GM23338 (cell line): ENCODE data around the gene CPXM2. TPM values are rescaled to one million over a fixed set of nuclear protein-coding genes. Genes with fewer than 3 reads are reported as not detected.

Experiments
- ATAC-seq: fragments of 200-7000 bp; cut with Tn5 transposase; 3 replicates; pipeline ENCODE4 v1.9.1; 2020
- DNase-seq: peaks from one replicate; pipeline ENCODE4 v3.0.0-alpha.2; 2015; ENCODE audit warnings: low spot score
- H2AFZ ChIP-seq: fragments of 200-600 bp; sonication (generic); 2 replicates; pipeline ENCODE4 v1.8.0; 2016; ENCODE audit warnings: antibody characterized with exemption, mild to moderate bottlenecking, moderate library complexity
- H3F3A ChIP-seq: fragments of 200-600 bp; sonication (generic); replicated peaks from 2 replicates; pipeline ENCODE4 v1.8.0; 2017; ENCODE audit warnings: antibody characterized with exemption, mixed run types, low read depth
- H3K27ac ChIP-seq: fragments of 200-600 bp; sonication (generic); 2 replicates; pipeline ENCODE4 v1.6.1; 2016; ENCODE audit warnings: low read depth
- H3K27me3 ChIP-seq: fragments of 200-600 bp; sonication (generic); 2 replicates; pipeline ENCODE4 v1.8.0; 2016; ENCODE audit warnings: mild to moderate bottlenecking, mixed run types, moderate library complexity; ENCODE audit not compliant: insufficient read depth
- H3K36me3 ChIP-seq: fragments of 200-600 bp; sonication (generic); 2 replicates; pipeline ENCODE4 v1.8.0; 2016; ENCODE audit warnings: mild to moderate bottlenecking; ENCODE audit not compliant: insufficient read depth
- H3K4me1 ChIP-seq: fragments of 200-600 bp; sonication (generic); 2 replicates; pipeline ENCODE4 v1.8.0; 2016; ENCODE audit warnings: mild to moderate bottlenecking, moderate library complexity; ENCODE audit not compliant: insufficient read depth
- H3K4me2 ChIP-seq: fragments of 200-600 bp; sonication (generic); 2 replicates; pipeline ENCODE4 v1.7.1; 2017; ENCODE audit warnings: mixed run types
- H3K4me3 ChIP-seq: fragments of 200-600 bp; sonication (generic); 2 replicates; pipeline ENCODE4 v1.6.1; 2016; ENCODE audit warnings: mixed run types
- H3K79me2 ChIP-seq: fragments of 200-600 bp; sonication (generic); replicated peaks from 2 replicates; pipeline ENCODE4 v1.8.0; 2017; ENCODE audit warnings: mild to moderate bottlenecking; ENCODE audit not compliant: insufficient read depth
- H3K9me2 ChIP-seq: fragments of 200-600 bp; sonication (generic); 2 replicates; pipeline ENCODE4 v1.8.0; 2017; ENCODE audit not compliant: insufficient read depth
- H4K20me1 ChIP-seq: fragments of 200-600 bp; sonication (generic); replicated peaks from 2 replicates; pipeline ENCODE4 v1.8.0; 2017; ENCODE audit warnings: mild to moderate bottlenecking; ENCODE audit not compliant: insufficient read depth
- H3K27ac Mint-ChIP-seq: 2 replicates; pipeline ENCODE4 v1.8.0; 2020; ENCODE audit warnings: inconsistent platforms, mild to moderate bottlenecking, moderate library complexity, mixed read lengths
- H3K27me3 Mint-ChIP-seq: 3 replicates; pipeline ENCODE4 v1.8.0; 2022; ENCODE audit warnings: low read depth, mild to moderate bottlenecking, moderate library complexity, mixed read lengths, inconsistent platforms; ENCODE audit not compliant: insufficient read depth, poor library complexity
- H3K36me3 Mint-ChIP-seq: 3 replicates; pipeline ENCODE4 v1.8.0; 2021; ENCODE audit warnings: low read depth, mild to moderate bottlenecking, inconsistent platforms, moderate library complexity, mixed read lengths
- H3K4me1 Mint-ChIP-seq: 3 replicates; pipeline ENCODE4 v1.8.0; 2020; ENCODE audit warnings: mild to moderate bottlenecking, inconsistent platforms, mixed read lengths
- H3K4me3 Mint-ChIP-seq: 3 replicates; pipeline ENCODE4 v1.8.0; 2021; ENCODE audit warnings: moderate library complexity, mild to moderate bottlenecking, inconsistent platforms, mixed read lengths
- H3K9me3 Mint-ChIP-seq: 3 replicates; pipeline ENCODE4 v1.8.0; 2020; ENCODE audit warnings: moderate library complexity, mild to moderate bottlenecking, inconsistent platforms, mixed read lengths
- CREB1 ChIP-seq: fragments of 250-450 bp; sonication (Bioruptor Pico); IDR thresholded peaks from 2 replicates; pipeline ENCODE4 v1.5.0; 2020; ENCODE audit warnings: low read depth, mild to moderate bottlenecking, moderate library complexity
- ETS1 ChIP-seq: IDR thresholded peaks from 2 replicates; pipeline ENCODE4 v1.6.1; 2016; ENCODE audit warnings: antibody characterized with exemption
- EZH2 ChIP-seq: fragments of 200-600 bp; sonication (generic); IDR thresholded peaks from one replicate; pipeline ENCODE4 v1.8.0; 2017; ENCODE audit warnings: antibody characterized with exemption, mild to moderate bottlenecking, low read depth; ENCODE audit not compliant: unreplicated experiment
- EZH2phosphoT487 ChIP-seq: fragments of 200-600 bp; sonication (generic); IDR thresholded peaks from one replicate; pipeline ENCODE4 v1.8.1; 2018; ENCODE audit warnings: antibody characterized with exemption; ENCODE audit not compliant: unreplicated experiment
- JUNB ChIP-seq: IDR thresholded peaks from one replicate; pipeline ENCODE4 v1.6.1; 2016; ENCODE audit warnings: antibody characterized with exemption; ENCODE audit not compliant: unreplicated experiment
- NANOG ChIP-seq: IDR thresholded peaks from 2 replicates; pipeline ENCODE4 v1.6.1; 2016; ENCODE audit warnings: antibody characterized with exemption, borderline replicate concordance
- POLR2AphosphoS5 ChIP-seq: IDR thresholded peaks from 2 replicates; pipeline ENCODE4 v1.6.1; 2016; ENCODE audit warnings: antibody characterized with exemption, low read depth
- STAT1 ChIP-seq: IDR thresholded peaks from one replicate; pipeline ENCODE4 v1.6.1; 2016; ENCODE audit warnings: antibody characterized with exemption; ENCODE audit not compliant: unreplicated experiment
- ZNF114 ChIP-seq: fragments of 250-450 bp; sonication (Bioruptor Pico); IDR thresholded peaks from 2 replicates; pipeline ENCODE4 v1.5.0; 2020; ENCODE audit warnings: mild to moderate bottlenecking, moderate library complexity
- ZNF331 ChIP-seq: fragments of 250-450 bp; sonication (Bioruptor Pico); IDR thresholded peaks from 2 replicates; pipeline ENCODE4 v1.5.0; 2020; ENCODE audit warnings: low read depth, mild to moderate bottlenecking, moderate library complexity
- polyA plus RNA-seq: library from polyadenylated mRNA; unstranded; fragments of >200 nt; fragmentation: Nextera tagmentation; extraction: Ambion mirVana; gene quantifications from 2 replicates; pipeline ENCODE4 v1.2.1, GENCODE V29; 2016
- total RNA-seq: library from RNA; depleted of rRNA; stranded (reverse); fragments of >200 nt; shearing (Covaris generic); gene quantifications from 2 replicates; pipeline ENCODE4 v1.2.3, GENCODE V29; 2014
- TF ChIP-seq, protein P1 (sequence below): fragments of 250-450 bp; sonication (Bioruptor Pico); IDR thresholded peaks from 2 replicates; pipeline ENCODE4 v1.5.0; 2020; ENCODE audit warnings: mild to moderate bottlenecking, moderate library complexity
- TF ChIP-seq, protein P2 (sequence below), 2 experiments: fragments of 200-600 bp in 1 of 2; sonication (generic) in 1 of 2; conservative IDR thresholded peaks; 2 replicates each; pipeline versions ENCODE4 v1.5.1 to v1.6.1; 2016 to 2017; ENCODE audit warnings: antibody characterized with exemption in 2 of 2, low read depth in 2 of 2, mild to moderate bottlenecking in 2 of 2, moderate library complexity in 1 of 2
- TF ChIP-seq, protein P3 (sequence below): IDR thresholded peaks from one replicate; pipeline ENCODE4 v1.6.1; 2018; ENCODE audit warnings: antibody characterized with exemption; ENCODE audit not compliant: unreplicated experiment

Gene CPXM2
- total and polyA plus RNA-seq, 2 experiments from 2014 or later: 1.6 to 8.1 TPM

DNA sequence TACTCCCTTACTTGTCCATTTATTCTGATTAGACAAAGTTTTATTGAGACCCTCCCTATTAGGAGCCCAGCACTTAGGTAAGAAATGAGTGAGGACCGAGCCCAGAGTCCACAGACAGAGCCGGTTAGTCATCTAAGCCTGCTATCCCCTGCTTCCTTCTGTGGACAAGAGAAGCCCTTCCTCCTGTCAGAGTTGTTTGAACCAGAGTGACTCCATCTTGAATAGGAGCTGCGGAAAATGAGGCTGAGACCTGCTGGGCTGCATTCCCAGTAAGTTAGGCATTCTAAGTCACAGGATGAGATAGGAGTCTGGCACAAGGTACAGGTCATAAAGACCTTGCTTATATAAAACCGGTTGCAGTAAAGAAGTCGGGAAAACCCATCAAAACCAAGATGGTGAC lies 109.1 kb downstream of the CPXM2 start:
- Histone ChIP-seq H3K27me3 (peaks cover 28% of the 10 kb centered on the region), H3K36me3 (no peaks in the 10 kb centered on the region), H3K4me3 (no peak overlapping the region), H3K4me1 (peaks cover 30% of the 10 kb centered on the region), H4K20me1 (no peaks in the 10 kb centered on the region; the same call in 1 of the 2 replicates), H3F3A (no peaks in the 10 kb centered on the region), H3K27ac (no peak overlapping the region), H3K79me2 (no peaks in the 10 kb centered on the region), H3K9me2 (no peaks in the 10 kb centered on the region), H2AFZ (no peak overlapping the region), H3K4me2 (peak overlapping the region; percentile 16; the same call in 1 of the 2 replicates)
- no peak for TF ChIP-seq STAT1
- TF ChIP-seq CREB1 (CRISPR knock-in tag): no peak
- no peak for TF ChIP-seq JUNB
- TF ChIP-seq EZH2phosphoT487: no peak
- TF ChIP-seq, protein P1, sequence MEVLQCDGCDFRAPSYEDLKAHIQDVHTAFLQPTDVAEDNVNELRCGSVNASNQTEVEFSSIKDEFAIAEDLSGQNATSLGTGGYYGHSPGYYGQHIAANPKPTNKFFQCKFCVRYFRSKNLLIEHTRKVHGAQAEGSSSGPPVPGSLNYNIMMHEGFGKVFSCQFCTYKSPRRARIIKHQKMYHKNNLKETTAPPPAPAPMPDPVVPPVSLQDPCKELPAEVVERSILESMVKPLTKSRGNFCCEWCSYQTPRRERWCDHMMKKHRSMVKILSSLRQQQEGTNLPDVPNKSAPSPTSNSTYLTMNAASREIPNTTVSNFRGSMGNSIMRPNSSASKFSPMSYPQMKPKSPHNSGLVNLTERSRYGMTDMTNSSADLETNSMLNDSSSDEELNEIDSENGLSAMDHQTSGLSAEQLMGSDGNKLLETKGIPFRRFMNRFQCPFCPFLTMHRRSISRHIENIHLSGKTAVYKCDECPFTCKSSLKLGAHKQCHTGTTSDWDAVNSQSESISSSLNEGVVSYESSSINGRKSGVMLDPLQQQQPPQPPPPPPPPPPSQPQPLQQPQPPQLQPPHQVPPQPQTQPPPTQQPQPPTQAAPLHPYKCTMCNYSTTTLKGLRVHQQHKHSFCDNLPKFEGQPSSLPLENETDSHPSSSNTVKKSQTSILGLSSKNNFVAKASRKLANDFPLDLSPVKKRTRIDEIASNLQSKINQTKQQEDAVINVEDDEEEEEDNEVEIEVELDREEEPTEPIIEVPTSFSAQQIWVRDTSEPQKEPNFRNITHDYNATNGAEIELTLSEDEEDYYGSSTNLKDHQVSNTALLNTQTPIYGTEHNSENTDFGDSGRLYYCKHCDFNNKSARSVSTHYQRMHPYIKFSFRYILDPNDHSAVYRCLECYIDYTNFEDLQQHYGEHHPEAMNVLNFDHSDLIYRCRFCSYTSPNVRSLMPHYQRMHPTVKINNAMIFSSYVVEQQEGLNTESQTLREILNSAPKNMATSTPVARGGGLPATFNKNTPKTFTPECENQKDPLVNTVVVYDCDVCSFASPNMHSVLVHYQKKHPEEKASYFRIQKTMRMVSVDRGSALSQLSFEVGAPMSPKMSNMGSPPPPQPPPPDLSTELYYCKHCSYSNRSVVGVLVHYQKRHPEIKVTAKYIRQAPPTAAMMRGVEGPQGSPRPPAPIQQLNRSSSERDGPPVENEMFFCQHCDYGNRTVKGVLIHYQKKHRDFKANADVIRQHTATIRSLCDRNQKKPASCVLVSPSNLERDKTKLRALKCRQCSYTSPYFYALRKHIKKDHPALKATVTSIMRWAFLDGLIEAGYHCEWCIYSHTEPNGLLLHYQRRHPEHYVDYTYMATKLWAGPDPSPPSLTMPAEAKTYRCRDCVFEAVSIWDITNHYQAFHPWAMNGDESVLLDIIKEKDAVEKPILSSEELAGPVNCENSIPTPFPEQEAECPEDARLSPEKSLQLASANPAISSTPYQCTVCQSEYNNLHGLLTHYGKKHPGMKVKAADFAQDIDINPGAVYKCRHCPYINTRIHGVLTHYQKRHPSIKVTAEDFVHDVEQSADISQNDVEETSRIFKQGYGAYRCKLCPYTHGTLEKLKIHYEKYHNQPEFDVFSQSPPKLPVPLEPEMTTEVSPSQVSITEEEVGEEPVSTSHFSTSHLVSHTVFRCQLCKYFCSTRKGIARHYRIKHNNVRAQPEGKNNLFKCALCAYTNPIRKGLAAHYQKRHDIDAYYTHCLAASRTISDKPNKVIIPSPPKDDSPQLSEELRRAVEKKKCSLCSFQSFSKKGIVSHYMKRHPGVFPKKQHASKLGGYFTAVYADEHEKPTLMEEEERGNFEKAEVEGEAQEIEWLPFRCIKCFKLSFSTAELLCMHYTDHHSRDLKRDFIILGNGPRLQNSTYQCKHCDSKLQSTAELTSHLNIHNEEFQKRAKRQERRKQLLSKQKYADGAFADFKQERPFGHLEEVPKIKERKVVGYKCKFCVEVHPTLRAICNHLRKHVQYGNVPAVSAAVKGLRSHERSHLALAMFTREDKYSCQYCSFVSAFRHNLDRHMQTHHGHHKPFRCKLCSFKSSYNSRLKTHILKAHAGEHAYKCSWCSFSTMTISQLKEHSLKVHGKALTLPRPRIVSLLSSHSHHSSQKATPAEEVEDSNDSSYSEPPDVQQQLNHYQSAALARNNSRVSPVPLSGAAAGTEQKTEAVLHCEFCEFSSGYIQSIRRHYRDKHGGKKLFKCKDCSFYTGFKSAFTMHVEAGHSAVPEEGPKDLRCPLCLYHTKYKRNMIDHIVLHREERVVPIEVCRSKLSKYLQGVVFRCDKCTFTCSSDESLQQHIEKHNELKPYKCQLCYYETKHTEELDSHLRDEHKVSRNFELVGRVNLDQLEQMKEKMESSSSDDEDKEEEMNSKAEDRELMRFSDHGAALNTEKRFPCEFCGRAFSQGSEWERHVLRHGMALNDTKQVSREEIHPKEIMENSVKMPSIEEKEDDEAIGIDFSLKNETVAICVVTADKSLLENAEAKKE: no peak
- TF ChIP-seq POLR2AphosphoS5: no peak
- TF ChIP-seq, protein P2, sequence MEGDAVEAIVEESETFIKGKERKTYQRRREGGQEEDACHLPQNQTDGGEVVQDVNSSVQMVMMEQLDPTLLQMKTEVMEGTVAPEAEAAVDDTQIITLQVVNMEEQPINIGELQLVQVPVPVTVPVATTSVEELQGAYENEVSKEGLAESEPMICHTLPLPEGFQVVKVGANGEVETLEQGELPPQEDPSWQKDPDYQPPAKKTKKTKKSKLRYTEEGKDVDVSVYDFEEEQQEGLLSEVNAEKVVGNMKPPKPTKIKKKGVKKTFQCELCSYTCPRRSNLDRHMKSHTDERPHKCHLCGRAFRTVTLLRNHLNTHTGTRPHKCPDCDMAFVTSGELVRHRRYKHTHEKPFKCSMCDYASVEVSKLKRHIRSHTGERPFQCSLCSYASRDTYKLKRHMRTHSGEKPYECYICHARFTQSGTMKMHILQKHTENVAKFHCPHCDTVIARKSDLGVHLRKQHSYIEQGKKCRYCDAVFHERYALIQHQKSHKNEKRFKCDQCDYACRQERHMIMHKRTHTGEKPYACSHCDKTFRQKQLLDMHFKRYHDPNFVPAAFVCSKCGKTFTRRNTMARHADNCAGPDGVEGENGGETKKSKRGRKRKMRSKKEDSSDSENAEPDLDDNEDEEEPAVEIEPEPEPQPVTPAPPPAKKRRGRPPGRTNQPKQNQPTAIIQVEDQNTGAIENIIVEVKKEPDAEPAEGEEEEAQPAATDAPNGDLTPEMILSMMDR (conservative IDR thresholded peaks at IDR 0.05; ENCODE audit: low read depth in 2 of 2): no peak
- no peak for TF ChIP-seq ZNF114 (CRISPR knock-in tag)
- TF ChIP-seq NANOG: no peak
- no peak for TF ChIP-seq ZNF331 (CRISPR knock-in tag)
- TF ChIP-seq ETS1: no peak
- TF ChIP-seq, protein P3, sequence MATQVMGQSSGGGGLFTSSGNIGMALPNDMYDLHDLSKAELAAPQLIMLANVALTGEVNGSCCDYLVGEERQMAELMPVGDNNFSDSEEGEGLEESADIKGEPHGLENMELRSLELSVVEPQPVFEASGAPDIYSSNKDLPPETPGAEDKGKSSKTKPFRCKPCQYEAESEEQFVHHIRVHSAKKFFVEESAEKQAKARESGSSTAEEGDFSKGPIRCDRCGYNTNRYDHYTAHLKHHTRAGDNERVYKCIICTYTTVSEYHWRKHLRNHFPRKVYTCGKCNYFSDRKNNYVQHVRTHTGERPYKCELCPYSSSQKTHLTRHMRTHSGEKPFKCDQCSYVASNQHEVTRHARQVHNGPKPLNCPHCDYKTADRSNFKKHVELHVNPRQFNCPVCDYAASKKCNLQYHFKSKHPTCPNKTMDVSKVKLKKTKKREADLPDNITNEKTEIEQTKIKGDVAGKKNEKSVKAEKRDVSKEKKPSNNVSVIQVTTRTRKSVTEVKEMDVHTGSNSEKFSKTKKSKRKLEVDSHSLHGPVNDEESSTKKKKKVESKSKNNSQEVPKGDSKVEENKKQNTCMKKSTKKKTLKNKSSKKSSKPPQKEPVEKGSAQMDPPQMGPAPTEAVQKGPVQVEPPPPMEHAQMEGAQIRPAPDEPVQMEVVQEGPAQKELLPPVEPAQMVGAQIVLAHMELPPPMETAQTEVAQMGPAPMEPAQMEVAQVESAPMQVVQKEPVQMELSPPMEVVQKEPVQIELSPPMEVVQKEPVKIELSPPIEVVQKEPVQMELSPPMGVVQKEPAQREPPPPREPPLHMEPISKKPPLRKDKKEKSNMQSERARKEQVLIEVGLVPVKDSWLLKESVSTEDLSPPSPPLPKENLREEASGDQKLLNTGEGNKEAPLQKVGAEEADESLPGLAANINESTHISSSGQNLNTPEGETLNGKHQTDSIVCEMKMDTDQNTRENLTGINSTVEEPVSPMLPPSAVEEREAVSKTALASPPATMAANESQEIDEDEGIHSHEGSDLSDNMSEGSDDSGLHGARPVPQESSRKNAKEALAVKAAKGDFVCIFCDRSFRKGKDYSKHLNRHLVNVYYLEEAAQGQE: no peak
- TF ChIP-seq EZH2: no peak
- Mint-ChIP-seq H3K27me3 (peaks cover 9% of the 10 kb centered on the region), H3K4me1 (peaks cover 35% of the 10 kb centered on the region), H3K36me3 (no peaks in the 10 kb centered on the region; the same call in 2 of the 3 replicates), H3K4me3 (no peak overlapping the region), H3K27ac (no peak overlapping the region), H3K9me3 (no peaks in the 10 kb centered on the region)
- ATAC-seq: peak; percentile 26; the same call in 2 of the 3 replicates
- DNase-seq: no peak
